Adrenal gland (tissue), 5 donors: ENCODE data around the gene SEMA3A.

ENCODE experiments used
- POLR2A ChIP-seq, 2 donors: fragments of 450-650 bp; IDR thresholded peaks; one replicate each; pipeline ENCODE4 v1.6.1; 2017; ENCODE audit warnings: antibody characterized with exemption in 2 of 2, mild to moderate bottlenecking in 2 of 2, moderate library complexity in 1 of 2
- TF ChIP-seq, protein P1 (sequence below), 6 experiments: fragments of 450-650 bp in 4 of 6; fragments of 200-600 bp in 2 of 6; sonication (generic) in 1 of 6; IDR thresholded peaks; 1 replicate in 5 of 6; 2 replicates in 1 of 6; pipeline versions ENCODE4 v1.5.1 to v1.8.0; 2016 to 2021; ENCODE audit warnings: antibody characterized with exemption in 6 of 6, mild to moderate bottlenecking in 2 of 6, moderate library complexity in 1 of 6
- donor health status: DM: no; HTN: no; CAD: no.

DNA sequence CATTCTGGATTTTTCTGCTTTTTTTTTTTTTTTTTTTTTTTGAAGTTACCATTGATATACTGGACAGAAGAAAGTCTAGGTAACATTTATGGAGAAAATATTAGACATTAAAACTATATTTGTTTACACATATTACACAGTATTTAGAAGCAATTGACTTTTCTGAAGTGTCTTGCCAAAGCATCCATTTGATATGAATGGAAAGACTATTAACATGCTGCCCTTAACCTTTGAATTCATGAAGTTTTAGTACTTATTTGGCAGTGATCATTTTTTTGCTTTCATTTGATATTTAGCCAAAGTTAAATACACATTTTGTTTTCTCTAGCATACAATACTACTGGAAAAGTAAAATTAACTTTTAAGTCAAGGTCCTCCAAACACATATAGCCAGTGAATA lies 210.0 kb downstream of the SEMA3A start:
- no peak for TF ChIP-seq POLR2A (IDR thresholded peaks at IDR 0.05)
- TF ChIP-seq, protein P1, sequence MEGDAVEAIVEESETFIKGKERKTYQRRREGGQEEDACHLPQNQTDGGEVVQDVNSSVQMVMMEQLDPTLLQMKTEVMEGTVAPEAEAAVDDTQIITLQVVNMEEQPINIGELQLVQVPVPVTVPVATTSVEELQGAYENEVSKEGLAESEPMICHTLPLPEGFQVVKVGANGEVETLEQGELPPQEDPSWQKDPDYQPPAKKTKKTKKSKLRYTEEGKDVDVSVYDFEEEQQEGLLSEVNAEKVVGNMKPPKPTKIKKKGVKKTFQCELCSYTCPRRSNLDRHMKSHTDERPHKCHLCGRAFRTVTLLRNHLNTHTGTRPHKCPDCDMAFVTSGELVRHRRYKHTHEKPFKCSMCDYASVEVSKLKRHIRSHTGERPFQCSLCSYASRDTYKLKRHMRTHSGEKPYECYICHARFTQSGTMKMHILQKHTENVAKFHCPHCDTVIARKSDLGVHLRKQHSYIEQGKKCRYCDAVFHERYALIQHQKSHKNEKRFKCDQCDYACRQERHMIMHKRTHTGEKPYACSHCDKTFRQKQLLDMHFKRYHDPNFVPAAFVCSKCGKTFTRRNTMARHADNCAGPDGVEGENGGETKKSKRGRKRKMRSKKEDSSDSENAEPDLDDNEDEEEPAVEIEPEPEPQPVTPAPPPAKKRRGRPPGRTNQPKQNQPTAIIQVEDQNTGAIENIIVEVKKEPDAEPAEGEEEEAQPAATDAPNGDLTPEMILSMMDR (IDR thresholded peaks at IDR 0.05) = no peak
